Peyer's patch (tissue), 4 donors: Measurements from ENCODE around the gene MECR. TPM values are rescaled to one million over a fixed set of nuclear protein-coding genes. Genes with fewer than 3 reads are reported as not detected.

Source experiments
- DNase-seq, 3 donors: peaks; one replicate each; pipeline ENCODE4 v3.0.0-alpha.2; 2017 to 2019
- H3K27ac ChIP-seq, 4 donors: fragments of 200-600 bp; sonication (generic); one replicate each; pipeline ENCODE4 v1.5.1; 2016 to 2019
- H3K27me3 ChIP-seq, 2 donors: fragments of 200-600 bp; sonication (generic); one replicate each; pipeline ENCODE4 v1.5.1; 2019
- H3K36me3 ChIP-seq, 3 donors: fragments of 200-600 bp; sonication (generic); one replicate each; pipeline ENCODE4 v1.5.1; 2016 to 2019
- H3K4me1 ChIP-seq, 4 donors: fragments of 200-600 bp; sonication (generic); one replicate each; pipeline ENCODE4 v1.5.1; 2016 to 2019
- H3K4me3 ChIP-seq, 4 donors: fragments of 200-600 bp; sonication (generic); 1 replicate in 3 of 4; 2 replicates in 1 of 4; pipeline ENCODE4 v1.5.1; 2016 to 2019; ENCODE audit warnings: mild to moderate bottlenecking in 1 of 4
- H3K9me3 ChIP-seq, 4 donors: fragments of 200-600 bp; sonication (generic); one replicate each; pipeline ENCODE4 v1.5.1; 2016 to 2019; ENCODE audit warnings: mild to moderate bottlenecking in 1 of 4
- POLR2A ChIP-seq, 2 donors: fragments of 450-650 bp; IDR thresholded peaks; one replicate each; pipeline ENCODE4 v1.5.1; 2017; ENCODE audit warnings: antibody characterized with exemption in 2 of 2, mild to moderate bottlenecking in 2 of 2, moderate library complexity in 2 of 2
- total RNA-seq, 4 donors: library from RNA; depleted of rRNA; stranded (reverse); fragments of >200 nt; gene quantifications; one replicate each; pipeline ENCODE4 v1.1.0, GENCODE V29; 2016
- TF ChIP-seq, protein P1 (sequence below), 6 experiments: fragments of 450-650 bp in 4 of 6; fragments of 200-600 bp in 2 of 6; sonication (generic) in 1 of 6; IDR thresholded peaks; one replicate each; pipeline ENCODE4 v1.5.1; 2017 to 2019; ENCODE audit warnings: antibody characterized with exemption in 6 of 6, mild to moderate bottlenecking in 3 of 6, moderate library complexity in 1 of 6

The MECR gene
- total RNA-seq, 4 donors from 2014 or later = 9.3 to 31.4 (median 19.1) TPM

GRCh38 chr1:29253180-29253579 lies 22.4 kb upstream of the MECR start:
- Histone ChIP-seq H3K27me3 (no peaks in the 10 kb centered on the region), H3K36me3 (no peaks in the 10 kb centered on the region), H3K27ac (no peak overlapping the region), H3K4me1 (no peaks in the 10 kb centered on the region), H3K9me3 (no peaks in the 10 kb centered on the region), H3K4me3 (no peak overlapping the region)
- no peak for TF ChIP-seq POLR2A (IDR thresholded peaks at IDR 0.05)
- TF ChIP-seq, protein P1, sequence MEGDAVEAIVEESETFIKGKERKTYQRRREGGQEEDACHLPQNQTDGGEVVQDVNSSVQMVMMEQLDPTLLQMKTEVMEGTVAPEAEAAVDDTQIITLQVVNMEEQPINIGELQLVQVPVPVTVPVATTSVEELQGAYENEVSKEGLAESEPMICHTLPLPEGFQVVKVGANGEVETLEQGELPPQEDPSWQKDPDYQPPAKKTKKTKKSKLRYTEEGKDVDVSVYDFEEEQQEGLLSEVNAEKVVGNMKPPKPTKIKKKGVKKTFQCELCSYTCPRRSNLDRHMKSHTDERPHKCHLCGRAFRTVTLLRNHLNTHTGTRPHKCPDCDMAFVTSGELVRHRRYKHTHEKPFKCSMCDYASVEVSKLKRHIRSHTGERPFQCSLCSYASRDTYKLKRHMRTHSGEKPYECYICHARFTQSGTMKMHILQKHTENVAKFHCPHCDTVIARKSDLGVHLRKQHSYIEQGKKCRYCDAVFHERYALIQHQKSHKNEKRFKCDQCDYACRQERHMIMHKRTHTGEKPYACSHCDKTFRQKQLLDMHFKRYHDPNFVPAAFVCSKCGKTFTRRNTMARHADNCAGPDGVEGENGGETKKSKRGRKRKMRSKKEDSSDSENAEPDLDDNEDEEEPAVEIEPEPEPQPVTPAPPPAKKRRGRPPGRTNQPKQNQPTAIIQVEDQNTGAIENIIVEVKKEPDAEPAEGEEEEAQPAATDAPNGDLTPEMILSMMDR (IDR thresholded peaks at IDR 0.05) = no peak
- DNase-seq = no peak

DNA sequence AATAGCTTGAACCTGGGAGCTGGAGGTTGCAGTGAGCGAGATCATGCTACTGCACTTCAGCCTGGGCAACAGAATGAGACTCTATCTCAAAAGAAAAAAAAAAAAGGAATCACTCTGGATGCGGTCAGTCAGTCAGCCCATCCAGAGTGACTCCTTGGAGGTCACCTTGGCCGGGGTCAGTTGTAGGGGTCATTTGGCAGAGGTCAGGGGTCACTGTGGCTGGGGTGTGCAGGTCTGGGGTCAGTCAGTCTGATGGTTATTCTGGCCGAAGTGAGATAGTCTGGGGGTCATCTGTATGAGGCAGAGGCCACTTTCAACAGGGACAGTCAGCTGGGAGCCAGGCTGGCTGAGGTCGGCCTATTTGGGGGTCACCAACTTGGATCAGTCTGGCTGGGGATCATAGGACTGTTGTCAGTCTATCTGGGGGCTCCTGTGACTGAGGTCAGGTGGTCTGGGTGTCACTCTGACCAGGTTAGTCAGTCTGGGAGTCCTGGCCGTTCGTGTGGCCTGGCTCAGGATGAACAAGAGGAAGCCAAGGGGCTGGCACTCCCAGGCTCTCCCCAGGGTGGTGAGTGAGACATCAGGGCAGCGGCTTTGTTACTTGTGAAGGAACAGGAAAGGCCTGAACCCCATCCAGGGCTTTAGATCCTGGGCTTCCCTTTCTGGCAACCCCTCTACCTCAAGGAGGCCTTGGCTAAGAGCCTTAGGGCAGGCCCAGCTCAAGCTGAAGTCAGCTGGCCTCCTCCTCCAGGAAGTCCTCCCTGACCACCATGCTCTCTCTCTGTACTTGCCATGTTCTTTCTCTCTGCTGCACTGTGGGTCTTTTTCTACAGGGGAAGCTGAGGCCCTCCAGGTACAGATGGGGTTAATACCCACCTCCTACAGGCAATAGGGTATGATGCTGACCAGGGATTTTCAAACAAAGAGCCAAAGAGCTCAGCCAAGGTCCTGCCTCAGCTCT lies 20.7 kb upstream of the MECR start:
- no peak overlapping the region for H3K27ac ChIP-seq
- no peak for TF ChIP-seq POLR2A (IDR thresholded peaks at IDR 0.05)
- TF ChIP-seq, protein P1 (IDR thresholded peaks at IDR 0.05) = no peak
- H3K9me3 ChIP-seq = no peaks in the 10 kb centered on the region
- no peaks in the 10 kb centered on the region for H3K4me1 ChIP-seq
- H3K4me3 ChIP-seq = no peak overlapping the region
- DNase-seq = no peak
- H3K27me3 ChIP-seq = no peaks in the 10 kb centered on the region
- no peaks in the 10 kb centered on the region for H3K36me3 ChIP-seq

DNA sequence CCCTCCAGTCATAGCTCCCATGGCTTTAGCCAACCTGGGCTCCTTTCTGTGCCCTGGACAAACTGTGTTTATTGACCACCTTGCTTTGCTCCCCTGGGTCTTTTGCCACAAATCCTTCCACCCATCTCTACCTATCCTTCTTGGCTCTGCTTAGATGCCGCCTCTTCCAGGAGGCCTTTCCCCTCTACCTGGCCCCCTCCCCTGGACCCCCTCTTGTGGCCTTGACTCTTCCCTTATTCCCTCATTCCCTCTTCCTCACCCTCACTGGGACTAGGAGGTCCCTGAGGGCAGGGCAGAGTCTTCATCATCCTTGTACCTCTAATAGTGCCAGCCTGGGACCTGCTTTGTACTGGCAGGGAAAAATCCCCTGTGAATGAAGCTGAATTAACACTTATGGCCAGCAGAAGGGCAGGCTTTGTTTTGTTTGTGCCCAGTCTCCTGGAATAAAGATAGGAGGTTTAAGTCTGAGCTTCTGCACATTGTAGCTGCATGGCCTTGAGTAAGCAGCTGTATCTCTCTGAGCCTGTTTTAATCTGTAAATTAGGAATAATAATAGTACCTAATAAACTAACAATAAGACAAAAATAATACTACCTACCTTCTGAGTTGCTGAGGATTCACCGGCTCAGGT lies 19.3 kb upstream of the MECR start:
- no peaks in the 10 kb centered on the region for H3K27me3 ChIP-seq
- H3K4me1 ChIP-seq = no peaks in the 10 kb centered on the region
- H3K4me3 ChIP-seq = no peak overlapping the region
- no peak for DNase-seq
- H3K9me3 ChIP-seq = no peaks in the 10 kb centered on the region
- TF ChIP-seq, protein P1 (IDR thresholded peaks at IDR 0.05) = no peak
- TF ChIP-seq POLR2A (IDR thresholded peaks at IDR 0.05) = no peak
- no peaks in the 10 kb centered on the region for H3K36me3 ChIP-seq
- no peak overlapping the region for H3K27ac ChIP-seq

GRCh38 chr1:29249170-29249691 lies 18.5 kb upstream of the MECR start:
- no peak overlapping the region for H3K27ac ChIP-seq
- no peaks in the 10 kb centered on the region for H3K4me1 ChIP-seq
- TF ChIP-seq, protein P1 (IDR thresholded peaks at IDR 0.05) = no peak
- TF ChIP-seq POLR2A (IDR thresholded peaks at IDR 0.05) = no peak
- no peaks in the 10 kb centered on the region for H3K27me3 ChIP-seq
- no peak overlapping the region for H3K4me3 ChIP-seq
- H3K36me3 ChIP-seq = no peaks in the 10 kb centered on the region
- no peaks in the 10 kb centered on the region for H3K9me3 ChIP-seq
- DNase-seq = no peak

- Histone ChIP-seq H3K27ac (no peak overlapping the region), H3K4me1 (no peaks in the 10 kb centered on the region)
These were observed 17.7 kb upstream of the MECR start for GRCh38 chr1:29248409-29248808.

More at GRCh38 chr1:29248409-29248808, 17.7 kb upstream of the MECR start:
- no peak overlapping the region for H3K4me3 ChIP-seq
- no peaks in the 10 kb centered on the region for H3K27me3 ChIP-seq
- DNase-seq = no peak
- H3K9me3 ChIP-seq = no peaks in the 10 kb centered on the region
- H3K36me3 ChIP-seq = no peaks in the 10 kb centered on the region
- no peak for TF ChIP-seq POLR2A (IDR thresholded peaks at IDR 0.05)
- TF ChIP-seq, protein P1 (IDR thresholded peaks at IDR 0.05) = no peak
